SK-N-SH (cell line): Measurements from ENCODE around the gene UBE2U. TPM values are rescaled to one million over a fixed set of nuclear protein-coding genes. Genes with fewer than 3 reads are reported as not detected.

Experiments used
- CTCF ChIA-PET: fragments of 300-600, 350-600 bp; formaldehyde crosslinking; extraction: SDS; loops from one replicate; lab custom pipeline; 2021; lab: Yijun Ruan, JAX
- POLR2A ChIA-PET: fragments of 350-600 bp; sonication (Branson Sonifier 250); formaldehyde crosslinking; extraction: SDS; loops from one replicate; lab custom pipeline; 2020; ENCODE audit warnings: antibody characterized with exemption, inconsistent platforms; lab: Yijun Ruan, JAX
- DNase-seq: peaks from one replicate; pipeline ENCODE4 v3.0.0; 2012
- H2AFZ ChIP-seq: fragments of 200-600 bp; sonication (generic); 2 replicates; pipeline ENCODE4 v1.8.1; 2016; ENCODE audit warnings: antibody characterized with exemption, mild to moderate bottlenecking, low read depth
- H3F3A ChIP-seq: fragments of 200-600 bp; sonication (generic); replicated peaks from 2 replicates; pipeline ENCODE3; 2016; ENCODE audit warnings: antibody characterized with exemption, mild to moderate bottlenecking; ENCODE audit not compliant: insufficient read depth
- H3K27ac ChIP-seq, 2 experiments: fragments of 200-500 bp in 1 of 2; fragments of 200-600 bp in 1 of 2; sonication (Bioruptor generic) in 1 of 2; sonication (generic), shearing (Covaris generic) in 1 of 2; 2 replicates each; pipeline versions ENCODE4 v1.5.1 to v1.6.1; 2014 to 2016; ENCODE audit warnings: low read depth in 2 of 2, inconsistent platforms in 1 of 2, low read length in 1 of 2, mild to moderate bottlenecking in 1 of 2, mixed read lengths in 1 of 2
- H3K27me3 ChIP-seq: fragments of 200-600 bp; sonication (generic), shearing (Covaris generic); 2 replicates; pipeline ENCODE4 v1.6.1; 2016; ENCODE audit warnings: mixed run types; ENCODE audit not compliant: insufficient read depth
- H3K36me3 ChIP-seq, 2 experiments: fragments of 200-500 bp in 1 of 2; fragments of 200-600 bp in 1 of 2; sonication (Bioruptor generic) in 1 of 2; sonication (generic) in 1 of 2; replicated peaks in 1 of 2; 2 replicates each; pipeline versions ENCODE3 to v1.5.1; 2014 to 2016; ENCODE audit warnings: low read length in 1 of 2, mild to moderate bottlenecking in 1 of 2; ENCODE audit not compliant: insufficient read depth in 2 of 2, control insufficient read depth in 1 of 2
- H3K4me1 ChIP-seq, 2 experiments: fragments of 200-500 bp in 1 of 2; fragments of 200-600 bp in 1 of 2; sonication (Bioruptor generic) in 1 of 2; sonication (generic), shearing (Covaris generic) in 1 of 2; 2 replicates each; pipeline versions ENCODE4 v1.5.1 to v1.6.1; 2014 to 2016; ENCODE audit warnings: low read depth in 1 of 2, low read length in 1 of 2, mixed run types in 1 of 2; ENCODE audit not compliant: insufficient read depth in 2 of 2, control insufficient read depth in 1 of 2
- H3K4me2 ChIP-seq: fragments of 200-600 bp; sonication (generic), shearing (Covaris generic); 2 replicates; pipeline ENCODE4 v1.6.1; 2017; ENCODE audit warnings: mixed run types
- H3K4me3 ChIP-seq, 2 experiments: fragments of 200-500 bp in 1 of 2; fragments of 200-600 bp in 1 of 2; sonication (Bioruptor generic) in 1 of 2; sonication (generic), shearing (Covaris generic) in 1 of 2; 2 replicates each; pipeline versions ENCODE4 v1.5.1 to v1.8.1; 2014 to 2016; ENCODE audit warnings: low read depth in 2 of 2, inconsistent platforms in 1 of 2, low read length in 1 of 2, mild to moderate bottlenecking in 1 of 2, mixed read lengths in 1 of 2, moderate library complexity in 1 of 2
- H3K79me2 ChIP-seq: fragments of 200-600 bp; sonication (generic); 2 replicates; pipeline ENCODE4 v1.8.1; 2017; ENCODE audit warnings: mild to moderate bottlenecking; ENCODE audit not compliant: insufficient read depth
- H3K9ac ChIP-seq: fragments of 200-600 bp; sonication (generic); 2 replicates; pipeline ENCODE4 v1.6.1; 2017; ENCODE audit warnings: mixed run types
- H3K9me2 ChIP-seq: fragments of 200-600 bp; sonication (generic); 2 replicates; pipeline ENCODE4 v1.6.1; 2017; ENCODE audit warnings: mixed run types
- H3K9me3 ChIP-seq: fragments of 200-600 bp; sonication (generic); 2 replicates; pipeline ENCODE4 v1.6.1; 2017; ENCODE audit warnings: mixed run types, mild to moderate bottlenecking, moderate library complexity
- H4K20me1 ChIP-seq: fragments of 200-600 bp; sonication (generic); 2 replicates; pipeline ENCODE4 v1.6.1; 2017; ENCODE audit warnings: mild to moderate bottlenecking, mixed run types; ENCODE audit not compliant: insufficient read depth
- CHD2 ChIP-seq: fragments of 150-350 bp; IDR thresholded peaks from 2 replicates; pipeline ENCODE4 v1.6.1; 2018; ENCODE audit warnings: low read length; ENCODE audit not compliant: partially characterized antibody
- ELF1 ChIP-seq: IDR thresholded peaks from 2 replicates; pipeline ENCODE4 v1.4.0; 2012
- EP300 ChIP-seq, 2 experiments: IDR thresholded peaks; 2 replicates each; pipeline versions ENCODE4 v1.4.0 to v1.6.1; 2012; ENCODE audit warnings: borderline replicate concordance in 1 of 2, low read depth in 1 of 2, low read length in 1 of 2
- FOSL2 ChIP-seq: IDR thresholded peaks from 2 replicates; pipeline ENCODE4 v1.4.0; 2012; ENCODE audit warnings: low read depth, mild to moderate bottlenecking, moderate library complexity, borderline replicate concordance
- FOXJ3 ChIP-seq: sonication (generic); formaldehyde crosslinking; IDR thresholded peaks from 2 replicates; pipeline ENCODE4 v1.5.1; 2020; ENCODE audit warnings: mild to moderate bottlenecking, missing genetic modification reagents
- FOXM1 ChIP-seq: IDR thresholded peaks from 2 replicates; pipeline ENCODE4 v1.4.0; 2012; ENCODE audit warnings: low read depth, mild to moderate bottlenecking
- GABPA ChIP-seq: IDR thresholded peaks from 2 replicates; pipeline ENCODE4 v1.4.0; 2012; ENCODE audit warnings: low read depth, mild to moderate bottlenecking
- GATA2 ChIP-seq: sonication (generic); formaldehyde crosslinking; IDR thresholded peaks from 2 replicates; pipeline ENCODE4 v1.5.0; 2020; ENCODE audit warnings: mild to moderate bottlenecking, missing genetic modification reagents
- JUND ChIP-seq: IDR thresholded peaks from 2 replicates; pipeline ENCODE4 v1.4.0; 2012
- MAX ChIP-seq: IDR thresholded peaks from 2 replicates; pipeline ENCODE4 v1.4.0; 2012; ENCODE audit warnings: low read depth
- MEF2A ChIP-seq: IDR thresholded peaks from 2 replicates; pipeline ENCODE4 v1.4.0; 2012; ENCODE audit warnings: low read depth, borderline replicate concordance
- MXI1 ChIP-seq: IDR thresholded peaks from 2 replicates; pipeline ENCODE4 v1.6.1; 2012; ENCODE audit warnings: mild to moderate bottlenecking, low read depth, low read length, improper control_type of control experiment
- NFIC ChIP-seq: IDR thresholded peaks from 2 replicates; pipeline ENCODE4 v1.4.0; 2012; ENCODE audit warnings: borderline replicate concordance
- NRF1 ChIP-seq: IDR thresholded peaks from 2 replicates; pipeline ENCODE4 v1.6.1; 2012; ENCODE audit warnings: low read depth, mild to moderate bottlenecking, low read length
- RAD21 ChIP-seq: IDR thresholded peaks from 2 replicates; pipeline ENCODE4 v1.6.1; 2012; ENCODE audit warnings: mild to moderate bottlenecking, low read length
- RCOR1 ChIP-seq: fragments of 150-350 bp; IDR thresholded peaks from 2 replicates; pipeline ENCODE4 v1.6.1; 2017; ENCODE audit warnings: antibody characterized with exemption, low read length
- RXRA ChIP-seq: IDR thresholded peaks from 2 replicates; pipeline ENCODE4 v1.4.0; 2012; ENCODE audit warnings: low read depth, mild to moderate bottlenecking, borderline replicate concordance
- SIN3A ChIP-seq: IDR thresholded peaks from 2 replicates; pipeline ENCODE4 v1.6.1; 2012; ENCODE audit warnings: low read depth, mild to moderate bottlenecking, low read length, moderate library complexity, borderline replicate concordance
- SMC3 ChIP-seq: IDR thresholded peaks from 2 replicates; pipeline ENCODE4 v1.6.1; 2012; ENCODE audit warnings: low read depth, low read length, improper control_type of control experiment
- TCF12 ChIP-seq: IDR thresholded peaks from 2 replicates; pipeline ENCODE4 v1.4.0; 2012
- TEAD4 ChIP-seq: IDR thresholded peaks from 2 replicates; pipeline ENCODE4 v1.4.0; 2012; ENCODE audit warnings: mild to moderate bottlenecking, borderline replicate concordance; ENCODE audit not compliant: insufficient read depth
- USF2 ChIP-seq: fragments of 150-350 bp; IDR thresholded peaks from 2 replicates; pipeline ENCODE4 v1.6.1; 2017; ENCODE audit warnings: antibody characterized with exemption, low read length, low read depth, borderline replicate concordance
- WGBS: methylation state at CpG from one replicate; pipeline ENCODE4 v1.1.6; 2017; ENCODE audit warnings: low lambda C conversion rate; 5-methylcytosine and 5-hydroxymethylcytosine counted together
- polyA plus RNA-seq, 3 experiments: library from polyadenylated mRNA; depleted of rRNA; stranded (reverse); fragments of >200 nt; gene quantifications; 2 replicates each; pipeline ENCODE4 v1.2.3, GENCODE V29; 2012

Gene UBE2U
- polyA plus RNA-seq, 1 of the 3 experiments (the other 2 are of a cell fraction), result not detected

GRCh38 chr1:64171246-64171645, 32.2 kb upstream of the UBE2U start:
- H3F3A ChIP-seq, result peaks cover 20% of the 10 kb centered on the region
- H3K36me3 ChIP-seq, result peaks cover 2 to 15% of the 10 kb centered on the region in 2 experiments
- DNase-seq, result no peak
- H3K9me2 ChIP-seq, result no peaks in the 10 kb centered on the region
- WGBS, result 92% methylated on average over 1 of the region's 1 CpG
- no peaks in the 10 kb centered on the region for H4K20me1 ChIP-seq
- H3K27ac ChIP-seq, result peak overlapping the region; percentile 91 to 100
- H3K4me3 ChIP-seq, result no peak overlapping the region; a peak in 1 of 4 replicates
- H3K4me2 ChIP-seq, result peak overlapping the region; percentile 51; the same call in 1 of the 2 replicates
- H3K9me3 ChIP-seq, result no peaks in the 10 kb centered on the region
- no peaks in the 10 kb centered on the region for H3K27me3 ChIP-seq
- H3K4me1 ChIP-seq, result peaks cover 33 to 42% of the 10 kb centered on the region in 2 experiments
- H3K79me2 ChIP-seq, result no peaks in the 10 kb centered on the region
- CTCF ChIA-PET, result interaction anchor here (0.6 to 3.1 kb wide), 9 partner anchors 20 to 647 kb away, joined by 3 to 15 read pairs (median 4); no protein-coding TSS in a partner anchor
- H3K9ac ChIP-seq, result no peak overlapping the region
- TF ChIP-seq USF2 (no peak), EP300 (IDR thresholded peaks at IDR 0.05; ENCODE audit: borderline replicate concordance in 1 of 2, low read depth in 1 of 2, low read length in 1 of 2) (no peak), RCOR1 (no peak), MAX (no peak), SIN3A (no peak), FOXJ3 (CRISPR knock-in tag) (no peak), TCF12 (no peak), NFIC (no peak), RXRA (no peak)
- POLR2A ChIA-PET, result interaction anchor here (1.0 kb wide), 1 partner anchor 414 kb away, joined by 5 read pairs; no protein-coding TSS in a partner anchor
- H2AFZ ChIP-seq, result peak overlapping the region; percentile 71; the same call in 1 of the 2 replicates

- no peak for TF ChIP-seq NRF1
- TF ChIP-seq FOXM1, result no peak
- peak; percentile 50; the same call in 1 of the 2 replicates for TF ChIP-seq GATA2
- 0 out of 2 replicates have a peak, but pooled peaks have one; percentile 1 for TF ChIP-seq SMC3
- no peak for TF ChIP-seq USF2
- peak; percentile 34; the same call in 1 of the 2 replicates for TF ChIP-seq FOSL2
- peak; percentile 2; the same call in 1 of the 2 replicates for TF ChIP-seq JUND
- TF ChIP-seq MEF2A, result no peak
- TF ChIP-seq RAD21, result peak; percentile 33
- no peak; the same call in 1 of the 2 replicates for TF ChIP-seq RCOR1
- TF ChIP-seq MXI1, result peak; percentile 1; the same call in 1 of the 2 replicates
- no peak for TF ChIP-seq GABPA
- TF ChIP-seq CHD2, result no peak
- TF ChIP-seq TEAD4, result no peak
- peak; percentile 7; the same call in 1 of the 2 replicates for TF ChIP-seq TCF12
- TF ChIP-seq ELF1, result no peak
- TF ChIP-seq, all 33 proteins: peak for 7
- ChIA-PET CTCF (interaction anchor here (0.6 to 3.1 kb wide), 8 partner anchors 21 to 647 kb away, joined by 3 to 15 read pairs (median 4); no protein-coding TSS in a partner anchor), POLR2A (interaction anchor here (1.0 kb wide), 1 partner anchor 415 kb away, joined by 5 read pairs; no protein-coding TSS in a partner anchor)
- Histone ChIP-seq H3K79me2 (no peaks in the 10 kb centered on the region), H3K36me3 (peaks cover 0 to 17% of the 10 kb centered on the region in 2 experiments), H4K20me1 (no peaks in the 10 kb centered on the region), H3K4me1 (peaks cover 33 to 46% of the 10 kb centered on the region in 2 experiments), H3K9ac (peak overlapping the region; percentile 47; the same call in 1 of the 2 replicates), H3K9me3 (no peaks in the 10 kb centered on the region), H3K27me3 (no peaks in the 10 kb centered on the region), H3K27ac (peak overlapping the region; percentile 91 to 100), H3K4me2 (peak overlapping the region; percentile 51; the same call in 1 of the 2 replicates), H3K4me3 (peak overlapping the region in 1 of 2 experiments; percentile 14; a peak in 3 of 4 replicates), H3F3A (peaks cover 20% of the 10 kb centered on the region), H3K9me2 (no peaks in the 10 kb centered on the region), H2AFZ (peak overlapping the region; percentile 71)
- no peak for DNase-seq
- WGBS, result 5% methylated on average over 3 of the region's 3 CpGs
Measured at GRCh38 chr1:64171797-64172281, 31.6 kb upstream of the UBE2U start.
